Measurements from ENCODE around the gene LOXHD1. TPM values are rescaled to one million over a fixed set of nuclear protein-coding genes. Genes with fewer than 3 reads are reported as not detected.

Gene LOXHD1
- total RNA-seq, 1 donor = not detected

- TF ChIP-seq CTCF (IDR thresholded peaks at IDR 0.05; ENCODE audit: insufficient read depth, low read length) = no peak
- no peak for DNase-seq (ENCODE audit: low read depth)
- H3K4me3 ChIP-seq (ENCODE audit: low read depth, low read length) = no peak overlapping the region
These were observed 14.5 kb downstream of the LOXHD1 start for GRCh38 chr18:46642561-46642960.

DNA sequence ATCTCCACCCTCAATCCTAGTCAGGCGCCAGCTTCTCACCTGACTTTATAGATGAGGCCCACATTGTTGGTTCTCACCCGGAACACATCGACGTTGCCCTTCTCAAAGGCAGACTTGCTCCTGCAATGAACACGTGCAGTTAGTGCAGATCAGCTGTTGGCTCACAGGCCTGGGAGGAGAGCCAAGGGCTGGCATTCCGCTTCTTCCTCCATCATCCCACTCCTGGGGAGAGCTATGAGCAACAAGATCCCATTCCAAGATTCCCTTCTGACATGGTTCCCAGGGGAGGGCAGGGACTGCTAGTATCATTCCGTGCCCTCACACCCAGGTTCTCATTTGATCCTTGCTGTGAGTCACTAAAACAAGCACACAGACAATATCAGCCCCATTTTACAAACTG lies 15.1 kb downstream of the LOXHD1 start:
- TF ChIP-seq CTCF (IDR thresholded peaks at IDR 0.05; ENCODE audit: insufficient read depth, low read length) = no peak
- DNase-seq (ENCODE audit: low read depth) = no peak
- no peak overlapping the region for H3K4me3 ChIP-seq (ENCODE audit: low read depth, low read length)

- no peak for DNase-seq (ENCODE audit: low read depth)
- no peak for TF ChIP-seq CTCF (IDR thresholded peaks at IDR 0.05; ENCODE audit: insufficient read depth, low read length)
- H3K4me3 ChIP-seq (ENCODE audit: low read depth, low read length) = no peak overlapping the region
These were observed 17.6 kb downstream of the LOXHD1 start for GRCh38 chr18:46639386-46639785.

DNA sequence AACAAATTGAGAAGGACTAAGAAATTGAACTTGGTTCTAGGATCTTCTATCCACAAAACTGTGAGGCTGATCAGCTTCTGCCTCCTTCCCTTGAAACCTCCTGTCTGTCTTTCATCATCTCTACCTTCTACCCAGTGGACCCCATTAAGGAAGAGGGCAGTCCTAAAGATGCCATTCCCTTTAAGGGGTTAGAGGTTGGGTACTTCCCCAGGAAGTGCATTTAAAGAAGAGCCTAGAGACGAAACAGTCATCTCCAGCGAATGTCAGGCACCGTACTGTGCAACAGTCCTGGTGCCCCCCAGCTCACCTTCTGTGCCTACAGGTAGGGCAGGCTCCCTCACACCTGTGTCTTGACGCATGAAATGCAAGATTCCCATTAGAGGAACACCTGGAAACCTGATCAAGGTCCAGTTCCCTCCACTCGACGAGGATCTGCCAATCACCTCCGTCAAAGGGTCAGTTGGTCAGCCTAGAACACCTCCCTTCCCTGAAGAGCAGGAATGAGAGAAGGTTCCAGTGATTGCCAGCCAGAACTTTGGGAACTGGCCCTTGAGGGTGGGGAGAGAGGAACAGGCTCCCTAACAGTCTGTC lies 20.9 kb downstream of the LOXHD1 start:
- no peak for TF ChIP-seq CTCF (IDR thresholded peaks at IDR 0.05; ENCODE audit: insufficient read depth, low read length)
- no peak overlapping the region for H3K4me3 ChIP-seq (ENCODE audit: low read depth, low read length)
- no peak for DNase-seq (ENCODE audit: low read depth)

GRCh38 chr18:46632401-46633071 lies 24.5 kb downstream of the LOXHD1 start:
- DNase-seq (ENCODE audit: low read depth) = peak; percentile 9
- no peak for TF ChIP-seq CTCF (IDR thresholded peaks at IDR 0.05; ENCODE audit: insufficient read depth, low read length)
- no peak overlapping the region for H3K4me3 ChIP-seq (ENCODE audit: low read depth, low read length)

DNA sequence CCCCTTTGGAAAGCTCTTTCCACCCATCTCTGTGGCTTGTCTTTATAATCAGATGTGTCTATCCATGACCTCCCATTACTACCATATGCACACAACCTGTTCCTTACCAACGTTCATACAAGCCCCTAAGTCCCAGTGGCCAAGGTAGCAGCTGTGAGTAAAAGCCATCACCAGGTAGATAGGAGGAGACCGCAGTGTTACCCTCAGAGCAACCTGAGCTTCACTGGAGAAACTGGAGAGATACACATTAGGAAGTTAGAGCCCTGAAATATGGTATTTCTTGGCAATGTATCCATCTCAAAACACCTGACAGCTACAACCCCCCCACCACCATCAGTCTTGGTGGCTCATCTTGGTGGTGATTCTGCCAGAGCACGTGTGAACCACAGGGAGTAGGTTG lies 26.0 kb downstream of the LOXHD1 start:
- H3K4me3 ChIP-seq (ENCODE audit: low read depth, low read length) = no peak overlapping the region
- no peak for TF ChIP-seq CTCF (IDR thresholded peaks at IDR 0.05; ENCODE audit: insufficient read depth, low read length)
- no peak for DNase-seq (ENCODE audit: low read depth)
